AG04450 (cell line): ENCODE data around the gene SLC29A1. TPM values are rescaled to one million over a fixed set of nuclear protein-coding genes. Genes with fewer than 3 reads are reported as not detected.

ENCODE experiments used
- CTCF ChIA-PET: fragments of 300-600, 350-600 bp; formaldehyde crosslinking; extraction: SDS; loops from one replicate; lab custom pipeline; 2022; ENCODE audit warnings: antibody characterized with exemption, inconsistent platforms; lab: Charles Lee
- POLR2A ChIA-PET: fragments of 350-600 bp; formaldehyde crosslinking; extraction: SDS; loops from one replicate; lab custom pipeline; 2021; ENCODE audit warnings: antibody characterized with exemption, inconsistent platforms; lab: Yijun Ruan, JAX
- DNase-seq: peaks from one replicate; pipeline ENCODE4 v3.0.0-alpha.2; 2011; ENCODE audit warnings: low read depth, low spot score
- H3K27ac ChIP-seq: one replicate; pipeline ENCODE4 v1.5.1; 2012; ENCODE audit warnings: low read depth, low read length, control low read depth
- H3K27me3 ChIP-seq: one replicate; pipeline ENCODE4 v1.6.0; 2012; ENCODE audit warnings: low read length; ENCODE audit not compliant: control insufficient read depth, insufficient read depth
- H3K4me3 ChIP-seq: 2 replicates; pipeline ENCODE4 v1.5.1; 2011; ENCODE audit warnings: mild to moderate bottlenecking, low read depth, low read length, control low read depth
- H3K9me3 ChIP-seq: 2 replicates; pipeline ENCODE4 v1.5.1; 2012; ENCODE audit warnings: low read length; ENCODE audit not compliant: control insufficient read depth, insufficient read depth
- CTCF ChIP-seq: IDR thresholded peaks from 2 replicates; pipeline ENCODE4 v1.5.1; 2011; ENCODE audit warnings: low read depth, low read length, control low read depth, inconsistent platforms
- polyA plus RNA-seq: library from polyadenylated mRNA; depleted of rRNA; stranded (reverse); fragments of >200 nt; gene quantifications from 2 replicates; pipeline ENCODE4 v1.2.3, GENCODE V29; 2011

Gene SLC29A1
- polyA plus RNA-seq, 1 experiment = 13.2 TPM

DNA sequence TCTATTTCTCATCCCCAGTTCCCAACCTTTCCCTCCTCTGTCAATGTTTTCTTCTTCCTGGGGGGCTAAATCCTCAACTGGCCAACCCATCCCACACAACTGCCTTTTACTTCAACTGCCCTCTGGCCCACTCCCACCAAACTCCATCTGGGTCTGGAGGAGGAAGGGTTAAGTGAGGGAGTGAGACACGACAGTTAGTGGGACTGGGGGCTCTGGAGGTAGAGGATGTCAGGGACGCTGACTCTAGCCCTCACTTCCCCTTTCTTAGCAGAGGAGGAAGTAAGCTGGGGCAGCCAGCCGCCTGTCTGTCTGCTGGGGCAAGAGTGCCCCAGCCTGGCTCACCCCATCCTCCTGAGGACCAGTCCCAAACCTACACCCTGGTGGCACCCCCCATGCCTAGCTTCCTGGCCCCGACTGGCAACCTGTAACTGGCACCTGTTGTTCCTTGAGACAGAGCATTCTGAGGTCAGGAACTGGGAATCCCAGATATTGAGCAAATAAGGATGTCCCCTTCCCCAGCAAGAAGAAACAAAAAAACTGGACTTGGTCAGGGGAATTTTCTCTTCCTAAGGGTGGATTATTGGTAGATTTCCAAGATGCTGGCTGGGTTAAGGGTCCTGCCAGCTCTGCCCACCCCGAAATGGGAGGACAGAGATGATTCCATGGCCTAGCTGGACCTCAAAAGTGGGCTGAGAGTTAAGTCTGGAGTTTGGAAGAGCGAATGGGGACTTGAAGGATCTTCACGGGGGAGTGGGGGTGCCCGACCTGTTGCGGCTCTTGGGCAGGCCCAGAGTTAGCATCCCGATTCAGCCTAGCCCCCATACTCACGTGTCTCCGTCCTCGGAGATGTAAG lies 41.0 kb downstream of the SLC29A1 start:
- CTCF ChIA-PET = no interaction called here
- POLR2A ChIA-PET = interaction anchor here (0.6 to 1.5 kb wide), 3 partner anchors 7 to 43 kb away, joined by 3 to 8 read pairs (median 4); partner anchors contain the start of genes HSP90AB1 and SLC35B2
- no peak for DNase-seq

DNA sequence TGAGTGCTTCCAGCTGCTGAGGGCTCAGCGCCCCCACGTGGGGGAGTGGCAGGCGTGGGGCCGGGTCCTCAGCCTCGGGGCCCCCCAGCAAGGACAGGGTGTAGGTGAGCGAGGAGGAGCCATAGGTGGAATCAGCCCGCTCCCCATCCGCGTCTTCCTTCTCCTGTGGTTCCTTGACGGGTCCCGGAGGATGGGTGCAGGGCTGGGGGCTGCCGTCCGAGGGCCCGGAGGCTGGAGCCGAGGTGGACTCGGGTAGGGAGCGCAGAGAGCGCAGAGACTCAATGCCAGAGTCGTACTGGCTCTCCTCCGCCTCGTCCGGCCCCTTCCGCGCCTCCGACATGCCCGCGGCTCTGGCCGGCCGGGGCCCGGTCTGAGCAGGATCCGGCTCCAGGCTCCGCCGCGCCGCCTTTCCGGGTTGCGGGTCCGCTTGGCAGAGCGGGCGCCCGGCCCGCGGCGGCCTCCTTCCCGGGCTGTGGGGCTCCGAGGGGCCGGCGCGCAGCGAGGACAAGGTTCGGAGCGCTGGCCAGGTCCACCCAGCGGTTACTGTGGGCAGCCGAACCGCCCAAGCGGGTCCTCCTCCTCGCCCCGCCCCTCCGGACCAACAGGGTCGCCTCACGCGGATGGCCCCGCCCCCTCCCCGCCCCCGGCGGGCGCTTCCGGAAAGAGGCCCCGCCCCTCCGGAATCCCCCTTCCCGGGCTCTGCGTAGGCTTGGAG lies 41.8 kb downstream of the SLC29A1 start, which contains the start of gene NFKBIE:
Gene NFKBIE, minus strand, starts transcription at position 545 of the 715 bp plus-strand sequence. Its CDS starts 205 bp downstream, at position 340.
- POLR2A ChIA-PET = interaction anchor here (1.0 to 1.5 kb wide), 2 partner anchors 8 to 18 kb away, joined by 4 to 8 read pairs; partner anchors contain the start of genes HSP90AB1 and SLC35B2
- CTCF ChIA-PET = interaction anchor here (3.6 to 6.0 kb wide), 2 partner anchors 8 to 73 kb away, joined by 18 to 93 read pairs; partner anchors contain the start of gene SLC35B2
- no peaks in the 10 kb centered on the region; the same call in 1 of the 2 replicates for H3K9me3 ChIP-seq
- H3K27me3 ChIP-seq = peaks cover 22% of the 10 kb centered on the region
- peak; percentile 37 for TF ChIP-seq CTCF
- H3K27ac ChIP-seq = peak within 1 kb of the TSS; percentile 75
- peak; percentile 71 for DNase-seq
- H3K4me3 ChIP-seq = peak within 1 kb of the TSS; percentile 86

More for the DNA sequence above, 41.0 kb downstream of the SLC29A1 start:
- no peak for TF ChIP-seq CTCF
- Histone ChIP-seq H3K27ac (peak overlapping the region; percentile 75), H3K9me3 (no peaks in the 10 kb centered on the region; the same call in 1 of the 2 replicates), H3K4me3 (peak overlapping the region; percentile 86), H3K27me3 (peaks cover 15% of the 10 kb centered on the region)

GRCh38 chr6:44265722-44266233 lies 42.4 kb downstream of the SLC29A1 start:
- Histone ChIP-seq H3K9me3 (no peaks in the 10 kb centered on the region; the same call in 1 of the 2 replicates), H3K27me3 (peaks cover 23% of the 10 kb centered on the region), H3K4me3 (no peak overlapping the region), H3K27ac (no peak overlapping the region)
- ChIA-PET CTCF (interaction anchor here (2.1 to 6.0 kb wide), 3 partner anchors 8 to 72 kb away, joined by 5 to 93 read pairs (median 18); partner anchors contain the start of gene SLC35B2), POLR2A (no interaction called here)
- DNase-seq = no peak
- no peak for TF ChIP-seq CTCF

- CTCF ChIA-PET = interaction anchor here (0.6 to 6.0 kb wide), 10 partner anchors 9 to 81 kb away, joined by 3 to 93 read pairs (median 8); partner anchors contain the start of genes AARS2, SLC35B2 and SPATS1
- peaks cover 28% of the 10 kb centered on the region for H3K27me3 ChIP-seq
- no peak for DNase-seq
- POLR2A ChIA-PET = interaction anchor here (0.6 kb wide), 1 partner anchor 46 kb away, joined by 3 read pairs; no protein-coding TSS in a partner anchor
- no peaks in the 10 kb centered on the region; the same call in 1 of the 2 replicates for H3K9me3 ChIP-seq
- no peak overlapping the region for H3K27ac ChIP-seq
- no peak for TF ChIP-seq CTCF
- no peak overlapping the region for H3K4me3 ChIP-seq
Measured at GRCh38 chr6:44266347-44266746, 43.0 kb downstream of the SLC29A1 start.
